Stomach smooth muscle (tissue), 2 donors: ENCODE results near the gene CLK1.
"Not testable (repeated sequence)": the region's sequence is repeated elsewhere in the genome, so short reads cannot be mapped to it uniquely, and the experiment has no call there.

Experiments
- H3K27ac ChIP-seq: one replicate; pipeline ENCODE4 v1.7.0; 2013; ENCODE audit warnings: mild to moderate bottlenecking, low read length, inconsistent platforms
- H3K27me3 ChIP-seq, 2 donors: one replicate each; pipeline ENCODE4 v1.7.0; 2013; ENCODE audit warnings: low read length in 2 of 2; ENCODE audit not compliant: insufficient read depth in 2 of 2, control insufficient read depth in 1 of 2
- H3K36me3 ChIP-seq, 2 donors: one replicate each; pipeline ENCODE4 v1.7.0; 2013; ENCODE audit warnings: low read length in 2 of 2; ENCODE audit not compliant: control insufficient read depth in 2 of 2, insufficient read depth in 2 of 2
- H3K4me1 ChIP-seq: one replicate; pipeline ENCODE4 v1.7.0; 2013; ENCODE audit warnings: low read length; ENCODE audit not compliant: control insufficient read depth, insufficient read depth
- H3K4me3 ChIP-seq, 2 donors: one replicate each; pipeline ENCODE4 v1.7.0; 2013; ENCODE audit warnings: low read length in 2 of 2
- H3K9ac ChIP-seq, 2 donors: one replicate each; pipeline ENCODE4 v1.7.0; 2013; ENCODE audit warnings: low read length in 2 of 2, mild to moderate bottlenecking in 1 of 2
- H3K9me3 ChIP-seq, 2 donors: one replicate each; pipeline ENCODE4 v1.7.0; 2013; ENCODE audit warnings: low read length in 2 of 2; ENCODE audit not compliant: control insufficient read depth in 2 of 2
- donor health status: healthy.
- donor health status: Pancreatic carcinoma.

CLK1 gene

GRCh38 chr2:200828572-200829257, 35.7 kb downstream of the CLK1 start:
- H3K4me1 ChIP-seq: no peaks in the 10 kb centered on the region
- H3K27ac ChIP-seq: no peak overlapping the region
- H3K9me3 ChIP-seq: no peaks in the 10 kb centered on the region
- no peaks in the 10 kb centered on the region for H3K27me3 ChIP-seq
- H3K4me3 ChIP-seq: no peak overlapping the region
- H3K36me3 ChIP-seq: no peaks in the 10 kb centered on the region
- H3K9ac ChIP-seq: no peak overlapping the region

- H3K27ac ChIP-seq: no peak overlapping the region
These were observed 36.4 kb downstream of the CLK1 start for GRCh38 chr2:200828104-200828503.

GRCh38 chr2:200821686-200822245, 42.7 kb downstream of the CLK1 start:
- Histone ChIP-seq H3K4me1 (no peaks in the 10 kb centered on the region), H3K9me3 (no peaks in the 10 kb centered on the region), H3K27me3 (no peaks in the 10 kb centered on the region), H3K27ac (no peak overlapping the region), H3K36me3 (peaks cover 31 to 41% of the 10 kb centered on the region in 2 donors), H3K9ac (no peak overlapping the region), H3K4me3 (no peak overlapping the region)

More at GRCh38 chr2:200828104-200828503, 36.4 kb downstream of the CLK1 start:
- no peak overlapping the region for H3K4me3 ChIP-seq
- no peaks in the 10 kb centered on the region for H3K9me3 ChIP-seq
- H3K27me3 ChIP-seq: no peaks in the 10 kb centered on the region
- no peak overlapping the region for H3K9ac ChIP-seq
- H3K36me3 ChIP-seq: no peaks in the 10 kb centered on the region
- no peaks in the 10 kb centered on the region for H3K4me1 ChIP-seq

GRCh38 chr2:200820573-200821234, 43.8 kb downstream of the CLK1 start:
- no peak overlapping the region for H3K4me3 ChIP-seq
- H3K36me3 ChIP-seq: peaks cover 39 to 52% of the 10 kb centered on the region in 2 donors

GRCh38 chr2:200818732-200819131, 45.7 kb downstream of the CLK1 start:
- H3K4me3 ChIP-seq, H3K4me1 ChIP-seq, H3K9me3 ChIP-seq, H3K9ac ChIP-seq, H3K27me3 ChIP-seq, H3K27ac ChIP-seq: not testable (repeated sequence)
- H3K36me3 ChIP-seq: peaks cover 43 to 69% of the 10 kb centered on the region in 2 donors

More at GRCh38 chr2:200820573-200821234, 43.8 kb downstream of the CLK1 start:
- H3K9me3 ChIP-seq: no peaks in the 10 kb centered on the region
- H3K27me3 ChIP-seq: no peaks in the 10 kb centered on the region
- H3K4me1 ChIP-seq: no peaks in the 10 kb centered on the region
- no peak overlapping the region for H3K9ac ChIP-seq
- no peak overlapping the region for H3K27ac ChIP-seq

GRCh38 chr2:200814917-200815316, 49.5 kb downstream of the CLK1 start:
- H3K36me3 ChIP-seq: peaks cover 31 to 55% of the 10 kb centered on the region in 2 donors
- no peaks in the 10 kb centered on the region for H3K9me3 ChIP-seq
- H3K9ac ChIP-seq: no peak overlapping the region
- H3K27ac ChIP-seq: no peak overlapping the region
- peaks cover 14% of the 10 kb centered on the region for H3K4me1 ChIP-seq
- H3K4me3 ChIP-seq: no peak overlapping the region
- no peaks in the 10 kb centered on the region for H3K27me3 ChIP-seq

GRCh38 chr2:200814276-200814815, 50.1 kb downstream of the CLK1 start:
- Histone ChIP-seq H3K27me3 (no peaks in the 10 kb centered on the region), H3K36me3 (peaks cover 31 to 50% of the 10 kb centered on the region in 2 donors), H3K4me3 (no peak overlapping the region), H3K27ac (no peak overlapping the region), H3K9ac (peak overlapping the region; percentile 2 to 52), H3K4me1 (peaks cover 14% of the 10 kb centered on the region), H3K9me3 (no peaks in the 10 kb centered on the region)

GRCh38 chr2:200812122-200813022, 52.1 kb downstream of the CLK1 start:
- Histone ChIP-seq H3K9ac (peak overlapping the region; percentile 93 to 97), H3K36me3 (peaks cover 15 to 32% of the 10 kb centered on the region in 2 donors), H3K27ac (peak overlapping the region; percentile 95), H3K4me1 (peaks cover 14% of the 10 kb centered on the region), H3K4me3 (peak overlapping the region; percentile 83 to 91), H3K27me3 (no peaks in the 10 kb centered on the region), H3K9me3 (no peaks in the 10 kb centered on the region)

- peaks cover 14% of the 10 kb centered on the region for H3K4me1 ChIP-seq
- H3K27ac ChIP-seq: peak within 1 kb of the TSS; percentile 95
- H3K36me3 ChIP-seq: peaks cover 9 to 25% of the 10 kb centered on the region in 2 donors
- H3K27me3 ChIP-seq: no peaks in the 10 kb centered on the region
- H3K9ac ChIP-seq: peak within 1 kb of the TSS; percentile 93 to 97
- no peaks in the 10 kb centered on the region for H3K9me3 ChIP-seq
- H3K4me3 ChIP-seq: peak within 1 kb of the TSS; percentile 83 to 91
These were observed 52.9 kb downstream of the CLK1 start, which contains the start of gene BZW1 for GRCh38 chr2:200811333-200812121. BZW1 (plus strand) TSS chr2:200811910; CDS start chr2:200813218, 1,308 bp downstream.
